Neural progenitor cell (in vitro differentiated cells): Measurements from ENCODE around the gene TRANK1. TPM values are rescaled to one million over a fixed set of nuclear protein-coding genes. Genes with fewer than 3 reads are reported as not detected.
"Not testable (repeated sequence)": the region's sequence is repeated elsewhere in the genome, so short reads cannot be mapped to it uniquely, and the experiment has no call there.

ENCODE experiments used
- DNase-seq: peaks from one replicate; pipeline ENCODE4 v3.0.0-alpha.2; 2016; ENCODE audit warnings: low spot score
- H2AFZ ChIP-seq: fragments of 200-600 bp; sonication (generic); replicated peaks from 2 replicates; pipeline ENCODE4 v1.6.1; 2016; ENCODE audit warnings: antibody characterized with exemption
- H3F3A ChIP-seq: fragments of 200-600 bp; sonication (generic); 2 replicates; pipeline ENCODE4 v1.6.1; 2016; ENCODE audit warnings: antibody characterized with exemption, low read depth
- H3K27ac ChIP-seq: fragments of 200-600 bp; sonication (generic); 2 replicates; pipeline ENCODE4 v1.5.1; 2016; ENCODE audit warnings: mild to moderate bottlenecking
- H3K27me3 ChIP-seq: fragments of 200-600 bp; sonication (generic); 2 replicates; pipeline ENCODE4 v1.6.1; 2016; ENCODE audit warnings: mild to moderate bottlenecking, moderate library complexity
- H3K36me3 ChIP-seq: fragments of 200-600 bp; sonication (generic); 2 replicates; pipeline ENCODE4 v1.5.1; 2016
- H3K4me1 ChIP-seq: fragments of 200-600 bp; sonication (generic); 2 replicates; pipeline ENCODE4 v1.6.1; 2016; ENCODE audit warnings: mixed run types
- H3K4me2 ChIP-seq: fragments of 200-600 bp; sonication (generic); 2 replicates; pipeline ENCODE4 v1.6.1; 2016
- H3K4me3 ChIP-seq: fragments of 200-600 bp; sonication (generic); 2 replicates; pipeline ENCODE4 v1.5.1; 2016
- H3K79me2 ChIP-seq: fragments of 200-600 bp; sonication (generic); 2 replicates; pipeline ENCODE4 v1.6.1; 2016; ENCODE audit warnings: low read depth
- H3K9ac ChIP-seq: fragments of 200-600 bp; sonication (generic); 2 replicates; pipeline ENCODE4 v1.6.1; 2016
- H3K9me3 ChIP-seq: fragments of 200-600 bp; sonication (generic); 2 replicates; pipeline ENCODE4 v1.5.1; 2016; ENCODE audit warnings: low read depth
- H4K20me1 ChIP-seq: fragments of 200-600 bp; sonication (generic); 2 replicates; pipeline ENCODE4 v1.6.1; 2016; ENCODE audit warnings: low read depth
- H3K27ac Mint-ChIP-seq: 3 replicates; pipeline ENCODE4 v1.8.0; 2021; ENCODE audit warnings: mixed read lengths
- H3K27me3 Mint-ChIP-seq: 2 replicates; pipeline ENCODE4 v1.8.0; 2022; ENCODE audit warnings: low read depth, mild to moderate bottlenecking, inconsistent platforms, moderate library complexity, mixed read lengths; ENCODE audit not compliant: insufficient read depth
- H3K36me3 Mint-ChIP-seq: 3 replicates; pipeline ENCODE4 v1.8.0; 2021; ENCODE audit warnings: mixed read lengths
- H3K4me1 Mint-ChIP-seq: 3 replicates; pipeline ENCODE4 v1.8.0; 2021; ENCODE audit warnings: mixed read lengths
- H3K4me3 Mint-ChIP-seq: 3 replicates; pipeline ENCODE4 v1.8.0; 2021; ENCODE audit warnings: mild to moderate bottlenecking, moderate library complexity, mixed read lengths
- H3K9me3 Mint-ChIP-seq: 3 replicates; pipeline ENCODE4 v1.8.0; 2020; ENCODE audit warnings: mixed read lengths
- EZH2 ChIP-seq: fragments of 200-600 bp; sonication (generic); IDR thresholded peaks from 2 replicates; pipeline ENCODE4 v1.6.1; 2017; ENCODE audit warnings: antibody characterized with exemption, mild to moderate bottlenecking, moderate library complexity
- EZH2phosphoT487 ChIP-seq: fragments of 200-600 bp; sonication (generic); IDR thresholded peaks from 2 replicates; pipeline ENCODE4 v1.6.1; 2017; ENCODE audit warnings: antibody characterized with exemption
- total RNA-seq: library from RNA; depleted of rRNA; stranded (reverse); fragments of >200 nt; gene quantifications from 2 replicates; pipeline ENCODE4 v1.2.3, GENCODE V29; 2015; ENCODE audit warnings: low replicate concordance
- TF ChIP-seq, protein P1 (sequence below): fragments of 200-600 bp; sonication (generic); IDR thresholded peaks from 2 replicates; pipeline ENCODE4 v1.5.1; 2017; ENCODE audit warnings: antibody characterized with exemption, mild to moderate bottlenecking

Gene TRANK1
- total RNA-seq, 1 donor from 2014 or later: 10.5 TPM

DNA sequence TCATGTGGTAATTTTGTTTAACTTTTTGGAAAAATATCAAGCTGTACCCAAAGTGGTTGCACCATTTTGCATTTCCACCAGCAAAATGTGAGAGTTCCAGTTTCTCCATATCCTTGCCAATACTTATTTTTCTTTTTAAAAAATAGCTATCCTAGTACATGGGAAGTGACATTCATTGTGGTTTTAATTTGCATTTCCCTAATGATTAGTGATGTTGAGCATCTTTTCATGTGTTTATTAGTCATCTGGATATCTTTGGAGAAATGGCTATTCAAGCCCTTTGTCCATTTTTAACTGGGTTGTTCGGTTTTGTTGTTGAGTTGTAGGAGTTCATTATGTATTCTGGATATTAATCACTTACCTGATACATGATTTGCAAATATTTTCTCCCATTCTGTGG, 19.5 kb upstream of the TRANK1 start:
- no peak overlapping the region for H3K4me2 ChIP-seq
- H3K9me3 ChIP-seq: no peaks in the 10 kb centered on the region
- H3K36me3 Mint-ChIP-seq: no peaks in the 10 kb centered on the region
- H3K27ac Mint-ChIP-seq: no peak overlapping the region
- H3K9ac ChIP-seq: no peak overlapping the region
- no peaks in the 10 kb centered on the region for H3K9me3 Mint-ChIP-seq
- H3K4me1 Mint-ChIP-seq: peaks cover 11% of the 10 kb centered on the region
- no peak overlapping the region for H3K4me3 Mint-ChIP-seq
- H3K27ac ChIP-seq: no peak overlapping the region
- DNase-seq: no peak
- H3K4me3 ChIP-seq: no peak overlapping the region
- H3K27me3 ChIP-seq: no peaks in the 10 kb centered on the region
- peaks cover 6% of the 10 kb centered on the region for H3K4me1 ChIP-seq
- H3K36me3 ChIP-seq: no peaks in the 10 kb centered on the region
- peaks cover 2% of the 10 kb centered on the region for H3K27me3 Mint-ChIP-seq
- no peaks in the 10 kb centered on the region for H4K20me1 ChIP-seq
- TF ChIP-seq EZH2: no peak
- TF ChIP-seq, protein P1, sequence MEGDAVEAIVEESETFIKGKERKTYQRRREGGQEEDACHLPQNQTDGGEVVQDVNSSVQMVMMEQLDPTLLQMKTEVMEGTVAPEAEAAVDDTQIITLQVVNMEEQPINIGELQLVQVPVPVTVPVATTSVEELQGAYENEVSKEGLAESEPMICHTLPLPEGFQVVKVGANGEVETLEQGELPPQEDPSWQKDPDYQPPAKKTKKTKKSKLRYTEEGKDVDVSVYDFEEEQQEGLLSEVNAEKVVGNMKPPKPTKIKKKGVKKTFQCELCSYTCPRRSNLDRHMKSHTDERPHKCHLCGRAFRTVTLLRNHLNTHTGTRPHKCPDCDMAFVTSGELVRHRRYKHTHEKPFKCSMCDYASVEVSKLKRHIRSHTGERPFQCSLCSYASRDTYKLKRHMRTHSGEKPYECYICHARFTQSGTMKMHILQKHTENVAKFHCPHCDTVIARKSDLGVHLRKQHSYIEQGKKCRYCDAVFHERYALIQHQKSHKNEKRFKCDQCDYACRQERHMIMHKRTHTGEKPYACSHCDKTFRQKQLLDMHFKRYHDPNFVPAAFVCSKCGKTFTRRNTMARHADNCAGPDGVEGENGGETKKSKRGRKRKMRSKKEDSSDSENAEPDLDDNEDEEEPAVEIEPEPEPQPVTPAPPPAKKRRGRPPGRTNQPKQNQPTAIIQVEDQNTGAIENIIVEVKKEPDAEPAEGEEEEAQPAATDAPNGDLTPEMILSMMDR: no peak
- TF ChIP-seq EZH2phosphoT487: no peak
- H3F3A ChIP-seq: no peaks in the 10 kb centered on the region
- no peak overlapping the region for H2AFZ ChIP-seq
- H3K79me2 ChIP-seq: no peaks in the 10 kb centered on the region

DNA sequence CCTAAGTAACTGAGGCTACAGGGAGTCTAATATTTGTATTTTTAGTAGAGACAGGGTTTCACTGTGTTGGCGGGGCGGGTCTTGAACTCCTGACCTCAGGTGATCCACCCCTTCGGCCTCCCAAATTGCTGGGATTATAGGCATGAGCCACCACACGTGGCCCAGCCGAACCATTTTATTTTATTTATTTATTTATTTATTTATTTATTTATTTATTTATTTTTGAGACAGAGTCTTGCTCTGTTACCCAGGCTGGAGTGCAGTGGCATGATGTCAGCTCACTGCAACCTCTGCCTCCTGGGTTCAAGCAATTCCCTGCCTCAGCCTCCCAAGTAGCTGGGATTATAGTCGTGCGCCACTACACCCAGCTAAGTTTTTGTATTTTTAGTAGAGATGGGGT, 18.2 kb upstream of the TRANK1 start:
- not testable (repeated sequence) for H3K27ac Mint-ChIP-seq, DNase-seq, H3K4me1 Mint-ChIP-seq, H3K9ac ChIP-seq, H2AFZ ChIP-seq, H3K27me3 Mint-ChIP-seq, H3K27me3 ChIP-seq, H3K27ac ChIP-seq, H3K4me3 ChIP-seq, H3K4me1 ChIP-seq, H3K4me2 ChIP-seq, H3F3A ChIP-seq, H3K36me3 Mint-ChIP-seq, H3K79me2 ChIP-seq, H3K36me3 ChIP-seq, H3K9me3 Mint-ChIP-seq, H3K4me3 Mint-ChIP-seq, H4K20me1 ChIP-seq, H3K9me3 ChIP-seq

DNA sequence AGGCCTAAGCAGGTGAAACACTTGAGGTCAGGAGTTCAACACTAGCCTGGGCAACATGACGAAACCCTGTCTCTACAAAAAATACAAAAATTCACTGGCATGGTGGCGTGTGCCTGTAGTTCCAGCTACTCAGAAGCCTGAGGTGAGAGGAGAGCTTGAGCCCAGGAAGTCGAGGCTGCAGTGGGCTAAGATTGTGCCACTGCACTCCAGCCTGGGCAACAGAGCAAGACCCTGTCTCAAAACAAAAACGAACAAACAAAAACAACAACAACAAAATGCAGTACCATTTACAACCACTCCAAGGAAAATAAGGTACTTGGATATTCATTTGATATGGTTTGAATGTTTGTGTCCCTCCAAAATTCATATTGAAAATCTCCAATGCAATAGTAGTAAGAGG, 15.6 kb upstream of the TRANK1 start:
- H3K4me1 Mint-ChIP-seq: peaks cover 10% of the 10 kb centered on the region
- Histone ChIP-seq H3K9me3 (no peaks in the 10 kb centered on the region), H3K4me2 (no peak overlapping the region), H3K4me3 (no peak overlapping the region), H3K36me3 (no peaks in the 10 kb centered on the region), H2AFZ (no peak overlapping the region), H3K9ac (no peak overlapping the region), H3K79me2 (no peaks in the 10 kb centered on the region), H3F3A (peaks cover 3% of the 10 kb centered on the region), H3K27ac (no peak overlapping the region), H3K4me1 (no peaks in the 10 kb centered on the region), H4K20me1 (no peaks in the 10 kb centered on the region), H3K27me3 (no peaks in the 10 kb centered on the region)
- H3K27me3 Mint-ChIP-seq: peaks cover 2% of the 10 kb centered on the region
- no peak for DNase-seq
- no peaks in the 10 kb centered on the region for H3K36me3 Mint-ChIP-seq
- no peak overlapping the region for H3K27ac Mint-ChIP-seq
- H3K4me3 Mint-ChIP-seq: no peak overlapping the region
- no peaks in the 10 kb centered on the region for H3K9me3 Mint-ChIP-seq
- TF ChIP-seq EZH2phosphoT487 (no peak), EZH2 (no peak)
- TF ChIP-seq, protein P1: no peak

DNA sequence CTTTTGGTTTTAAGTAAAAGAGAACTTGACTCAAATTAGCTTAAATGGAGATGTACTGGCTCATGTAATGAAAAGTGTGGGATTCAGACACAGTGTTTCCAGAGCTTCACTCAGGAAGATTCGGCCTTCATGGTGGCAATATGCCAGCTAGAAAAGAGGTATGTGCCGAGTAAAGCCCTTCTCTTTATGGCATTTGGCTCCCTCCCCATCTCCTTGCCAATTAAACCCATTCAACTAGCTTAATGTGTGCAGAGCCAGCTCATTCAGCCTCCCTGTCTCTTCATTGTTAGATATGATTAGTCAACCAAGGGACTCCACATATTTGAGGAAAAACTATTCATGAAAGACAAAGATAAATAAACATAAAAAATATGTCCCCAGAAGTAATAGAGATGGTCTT, 15.0 kb upstream of the TRANK1 start:
- Mint-ChIP-seq H3K27ac (peak overlapping the region; percentile 1), H3K4me1 (peaks cover 10% of the 10 kb centered on the region), H3K36me3 (no peaks in the 10 kb centered on the region), H3K9me3 (no peaks in the 10 kb centered on the region), H3K27me3 (peaks cover 2% of the 10 kb centered on the region), H3K4me3 (no peak overlapping the region)
- Histone ChIP-seq H3K27ac (no peak overlapping the region), H3K79me2 (no peaks in the 10 kb centered on the region), H2AFZ (no peak overlapping the region), H3K9ac (no peak overlapping the region), H3K9me3 (no peaks in the 10 kb centered on the region), H3F3A (peaks cover 3% of the 10 kb centered on the region), H3K27me3 (no peaks in the 10 kb centered on the region), H3K36me3 (no peaks in the 10 kb centered on the region), H4K20me1 (no peaks in the 10 kb centered on the region), H3K4me3 (no peak overlapping the region), H3K4me1 (no peaks in the 10 kb centered on the region), H3K4me2 (no peak overlapping the region)
- no peak for DNase-seq
- TF ChIP-seq EZH2phosphoT487 (no peak), EZH2 (no peak)
- TF ChIP-seq, protein P1: no peak
